ENCODE measurements around the gene QSER1.

The QSER1 gene

GRCh38 chr11:33013755-33014154 lies 121.1 kb downstream of the QSER1 start:
- no peak for TF ChIP-seq EZH2phosphoT487 (conservative IDR thresholded peaks at IDR 0.05; ENCODE audit: low read length)
- no peak for TF ChIP-seq CTCF (IDR thresholded peaks at IDR 0.05; ENCODE audit: insufficient read depth, low read length, poor library complexity, severe bottlenecking)

GRCh38 chr11:33015621-33016551 lies 123.3 kb downstream of the QSER1 start, which contains the start of gene DEPDC7:
TSS of gene DEPDC7 (plus strand) at chr11:33015878. CDS start at chr11:33015956, 78 bp downstream.
- Histone ChIP-seq H2AFZ (ENCODE audit: low read depth, low read length, severe bottlenecking) (no peak within 1 kb of the TSS), H3K27ac (ENCODE audit: low read depth, low read length) (no peak within 1 kb of the TSS)

More at GRCh38 chr11:33013755-33014154, 121.1 kb downstream of the QSER1 start:
- Histone ChIP-seq H3K27ac (ENCODE audit: low read depth, low read length) (no peak overlapping the region), H3K36me3 (ENCODE audit: low read length) (no peaks in the 10 kb centered on the region), H2AFZ (ENCODE audit: low read depth, low read length, severe bottlenecking) (no peak overlapping the region), H3K79me2 (ENCODE audit: insufficient read depth, low read length) (no peaks in the 10 kb centered on the region), H3F3A (ENCODE audit: insufficient read depth) (no peaks in the 10 kb centered on the region), H3K4me3 (ENCODE audit: insufficient read depth, low read length, poor library complexity, severe bottlenecking) (no peak overlapping the region), H3K9me3 (ENCODE audit: insufficient read depth, low read length) (no peaks in the 10 kb centered on the region), H3K9ac (ENCODE audit: low read length) (no peak overlapping the region), H3K27me3 (ENCODE audit: low read length) (no peaks in the 10 kb centered on the region), H4K20me1 (ENCODE audit: low read depth, low read length) (no peaks in the 10 kb centered on the region), H3K4me2 (ENCODE audit: low read depth, low read length, poor library complexity, severe bottlenecking) (no peak overlapping the region), H3K9me2 (replicated peaks; ENCODE audit: insufficient read depth, low read length) (no peaks in the 10 kb centered on the region)

GRCh38 chr11:33016654-33017053 lies 124.0 kb downstream of the QSER1 start:
- Histone ChIP-seq H3K4me3 (ENCODE audit: insufficient read depth, low read length, poor library complexity, severe bottlenecking) (no peak overlapping the region), H3K36me3 (ENCODE audit: low read length) (no peaks in the 10 kb centered on the region), H3K9ac (ENCODE audit: low read length) (no peak overlapping the region), H3K79me2 (ENCODE audit: insufficient read depth, low read length) (no peaks in the 10 kb centered on the region), H3K9me3 (ENCODE audit: insufficient read depth, low read length) (no peaks in the 10 kb centered on the region), H3K9me2 (replicated peaks; ENCODE audit: insufficient read depth, low read length) (no peaks in the 10 kb centered on the region), H2AFZ (ENCODE audit: low read depth, low read length, severe bottlenecking) (no peak overlapping the region), H3K27ac (ENCODE audit: low read depth, low read length) (no peak overlapping the region), H4K20me1 (ENCODE audit: low read depth, low read length) (no peaks in the 10 kb centered on the region), H3K4me2 (ENCODE audit: low read depth, low read length, poor library complexity, severe bottlenecking) (no peak overlapping the region), H3F3A (ENCODE audit: insufficient read depth) (no peaks in the 10 kb centered on the region), H3K27me3 (ENCODE audit: low read length) (no peaks in the 10 kb centered on the region)
- TF ChIP-seq EZH2phosphoT487 (conservative IDR thresholded peaks at IDR 0.05; ENCODE audit: low read length) (no peak), CTCF (IDR thresholded peaks at IDR 0.05; ENCODE audit: insufficient read depth, low read length, poor library complexity, severe bottlenecking) (no peak)

More at GRCh38 chr11:33015621-33016551, 123.3 kb downstream of the QSER1 start, which contains the start of gene DEPDC7:
- Histone ChIP-seq H3K36me3 (ENCODE audit: low read length) (no peaks in the 10 kb centered on the region), H3K4me2 (ENCODE audit: low read depth, low read length, poor library complexity, severe bottlenecking) (no peak within 1 kb of the TSS), H3F3A (ENCODE audit: insufficient read depth) (no peaks in the 10 kb centered on the region), H3K9ac (ENCODE audit: low read length) (no peak within 1 kb of the TSS), H3K4me3 (ENCODE audit: insufficient read depth, low read length, poor library complexity, severe bottlenecking) (no peak within 1 kb of the TSS), H4K20me1 (ENCODE audit: low read depth, low read length) (no peaks in the 10 kb centered on the region), H3K9me3 (ENCODE audit: insufficient read depth, low read length) (no peaks in the 10 kb centered on the region), H3K27me3 (ENCODE audit: low read length) (no peaks in the 10 kb centered on the region), H3K9me2 (replicated peaks; ENCODE audit: insufficient read depth, low read length) (no peaks in the 10 kb centered on the region), H3K79me2 (ENCODE audit: insufficient read depth, low read length) (no peaks in the 10 kb centered on the region)
- TF ChIP-seq EZH2phosphoT487 (conservative IDR thresholded peaks at IDR 0.05; ENCODE audit: low read length) = no peak
- TF ChIP-seq CTCF (IDR thresholded peaks at IDR 0.05; ENCODE audit: insufficient read depth, low read length, poor library complexity, severe bottlenecking) = no peak

Measured in SU-DHL-6 (cell line).